Fibroblast of peridontal ligament (primary cell): ENCODE data around the gene FANK1.
"Not testable (repeated sequence)": the region's sequence is repeated elsewhere in the genome, so short reads cannot be mapped to it uniquely, and the experiment has no call there.

Experiments
- DNase-seq: peaks from one replicate; pipeline ENCODE4 v3.0.0-alpha.2; 2010; ENCODE audit errors: extremely low read depth

FANK1 gene

GRCh38 chr10:125889441-125889840 is 6.9 kb upstream of the FANK1 start:
- DNase-seq = not testable (repeated sequence)

GRCh38 chr10:125892402-125892801 is 4.0 kb upstream of the FANK1 start:
- not testable (repeated sequence) for DNase-seq

GRCh38 chr10:125894176-125894575 is 2.2 kb upstream of the FANK1 start:
- DNase-seq = not testable (repeated sequence)

GRCh38 chr10:125895130-125896087 is 955 bp upstream of the FANK1 start:
- DNase-seq = peak; percentile 65

- peak; percentile 62 for DNase-seq
These were observed 953 bp downstream of the FANK1 start for GRCh38 chr10:125897317-125897716.

- DNase-seq = not testable (repeated sequence)
These were observed 4.6 kb downstream of the FANK1 start for GRCh38 chr10:125900963-125901362.

GRCh38 chr10:125903135-125903640 is 6.8 kb downstream of the FANK1 start:
- not testable (repeated sequence) for DNase-seq

GRCh38 chr10:125905069-125905994 is 9.0 kb downstream of the FANK1 start:
- not testable (repeated sequence) for DNase-seq

GRCh38 chr10:125907598-125907997 is 11.2 kb downstream of the FANK1 start:
- DNase-seq = not testable (repeated sequence)

GRCh38 chr10:125908813-125909212 is 12.4 kb downstream of the FANK1 start:
- not testable (repeated sequence) for DNase-seq

GRCh38 chr10:125909491-125909890 is 13.1 kb downstream of the FANK1 start:
- DNase-seq = not testable (repeated sequence)

GRCh38 chr10:125911145-125911544 is 14.8 kb downstream of the FANK1 start:
- DNase-seq = no peak

- DNase-seq = no peak
These were observed 15.6 kb downstream of the FANK1 start for GRCh38 chr10:125911990-125912389.

- DNase-seq = peak; percentile 7
These were observed 16.9 kb downstream of the FANK1 start for GRCh38 chr10:125913277-125913676.

GRCh38 chr10:125916977-125917376 is 20.6 kb downstream of the FANK1 start:
- no peak for DNase-seq

GRCh38 chr10:125917704-125918361 is 21.5 kb downstream of the FANK1 start:
- not testable (repeated sequence) for DNase-seq

- not testable (repeated sequence) for DNase-seq
These were observed 25.4 kb downstream of the FANK1 start for GRCh38 chr10:125921643-125922306.

- no peak for DNase-seq
These were observed 29.0 kb downstream of the FANK1 start for GRCh38 chr10:125925262-125925834.

- no peak for DNase-seq
These were observed 29.9 kb downstream of the FANK1 start for GRCh38 chr10:125926247-125926646.

GRCh38 chr10:125927265-125927664 is 30.9 kb downstream of the FANK1 start:
- DNase-seq = not testable (repeated sequence)
